ENCODE results near the gene LMO7.

DNA sequence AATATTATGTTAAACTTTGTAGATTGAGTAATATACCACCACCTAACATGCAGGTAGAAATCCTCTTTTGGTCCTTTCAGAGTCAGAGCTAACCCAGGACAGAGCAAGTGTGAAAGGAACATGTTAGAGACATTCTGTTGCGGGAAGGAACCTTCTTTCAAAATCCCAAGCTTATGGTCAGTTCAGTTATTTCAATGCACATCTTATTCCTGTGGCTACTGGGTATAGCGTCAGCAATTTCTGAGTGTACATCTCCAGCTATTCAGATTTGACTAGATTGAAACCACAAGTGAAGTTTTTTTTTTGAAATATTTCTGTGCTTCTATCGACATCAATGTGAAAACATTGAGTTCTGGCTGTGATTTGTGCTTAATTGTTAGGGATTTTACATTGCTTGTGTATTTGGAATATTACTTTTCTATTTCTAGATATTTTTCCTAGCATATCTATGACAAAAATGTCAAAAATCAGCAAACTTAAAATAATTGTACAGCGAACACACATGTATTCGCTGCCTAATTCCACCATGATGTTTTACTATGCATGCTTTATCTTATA, 165.3 kb downstream of the LMO7 start:
- TF ChIP-seq, protein P1, sequence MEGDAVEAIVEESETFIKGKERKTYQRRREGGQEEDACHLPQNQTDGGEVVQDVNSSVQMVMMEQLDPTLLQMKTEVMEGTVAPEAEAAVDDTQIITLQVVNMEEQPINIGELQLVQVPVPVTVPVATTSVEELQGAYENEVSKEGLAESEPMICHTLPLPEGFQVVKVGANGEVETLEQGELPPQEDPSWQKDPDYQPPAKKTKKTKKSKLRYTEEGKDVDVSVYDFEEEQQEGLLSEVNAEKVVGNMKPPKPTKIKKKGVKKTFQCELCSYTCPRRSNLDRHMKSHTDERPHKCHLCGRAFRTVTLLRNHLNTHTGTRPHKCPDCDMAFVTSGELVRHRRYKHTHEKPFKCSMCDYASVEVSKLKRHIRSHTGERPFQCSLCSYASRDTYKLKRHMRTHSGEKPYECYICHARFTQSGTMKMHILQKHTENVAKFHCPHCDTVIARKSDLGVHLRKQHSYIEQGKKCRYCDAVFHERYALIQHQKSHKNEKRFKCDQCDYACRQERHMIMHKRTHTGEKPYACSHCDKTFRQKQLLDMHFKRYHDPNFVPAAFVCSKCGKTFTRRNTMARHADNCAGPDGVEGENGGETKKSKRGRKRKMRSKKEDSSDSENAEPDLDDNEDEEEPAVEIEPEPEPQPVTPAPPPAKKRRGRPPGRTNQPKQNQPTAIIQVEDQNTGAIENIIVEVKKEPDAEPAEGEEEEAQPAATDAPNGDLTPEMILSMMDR (IDR thresholded peaks at IDR 0.05) = no peak
- TF ChIP-seq, protein P2, sequence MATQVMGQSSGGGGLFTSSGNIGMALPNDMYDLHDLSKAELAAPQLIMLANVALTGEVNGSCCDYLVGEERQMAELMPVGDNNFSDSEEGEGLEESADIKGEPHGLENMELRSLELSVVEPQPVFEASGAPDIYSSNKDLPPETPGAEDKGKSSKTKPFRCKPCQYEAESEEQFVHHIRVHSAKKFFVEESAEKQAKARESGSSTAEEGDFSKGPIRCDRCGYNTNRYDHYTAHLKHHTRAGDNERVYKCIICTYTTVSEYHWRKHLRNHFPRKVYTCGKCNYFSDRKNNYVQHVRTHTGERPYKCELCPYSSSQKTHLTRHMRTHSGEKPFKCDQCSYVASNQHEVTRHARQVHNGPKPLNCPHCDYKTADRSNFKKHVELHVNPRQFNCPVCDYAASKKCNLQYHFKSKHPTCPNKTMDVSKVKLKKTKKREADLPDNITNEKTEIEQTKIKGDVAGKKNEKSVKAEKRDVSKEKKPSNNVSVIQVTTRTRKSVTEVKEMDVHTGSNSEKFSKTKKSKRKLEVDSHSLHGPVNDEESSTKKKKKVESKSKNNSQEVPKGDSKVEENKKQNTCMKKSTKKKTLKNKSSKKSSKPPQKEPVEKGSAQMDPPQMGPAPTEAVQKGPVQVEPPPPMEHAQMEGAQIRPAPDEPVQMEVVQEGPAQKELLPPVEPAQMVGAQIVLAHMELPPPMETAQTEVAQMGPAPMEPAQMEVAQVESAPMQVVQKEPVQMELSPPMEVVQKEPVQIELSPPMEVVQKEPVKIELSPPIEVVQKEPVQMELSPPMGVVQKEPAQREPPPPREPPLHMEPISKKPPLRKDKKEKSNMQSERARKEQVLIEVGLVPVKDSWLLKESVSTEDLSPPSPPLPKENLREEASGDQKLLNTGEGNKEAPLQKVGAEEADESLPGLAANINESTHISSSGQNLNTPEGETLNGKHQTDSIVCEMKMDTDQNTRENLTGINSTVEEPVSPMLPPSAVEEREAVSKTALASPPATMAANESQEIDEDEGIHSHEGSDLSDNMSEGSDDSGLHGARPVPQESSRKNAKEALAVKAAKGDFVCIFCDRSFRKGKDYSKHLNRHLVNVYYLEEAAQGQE (IDR thresholded peaks at IDR 0.05; ENCODE audit: insufficient read depth in 1 of 2, low read depth in 2 of 2, low read length in 1 of 2) = no peak

All from Panc1 (cell line).